HUES64 (cell line): Measurements from ENCODE around the gene PKDREJ.

Experiments used
- H3K27ac ChIP-seq: 2 replicates; pipeline ENCODE4 v1.7.0; 2013; ENCODE audit warnings: low read depth, low read length, inconsistent platforms
- H3K27me3 ChIP-seq: 2 replicates; pipeline ENCODE4 v1.6.1; 2013; ENCODE audit warnings: mild to moderate bottlenecking, low read length; ENCODE audit not compliant: insufficient read depth
- H3K36me3 ChIP-seq: 2 replicates; pipeline ENCODE4 v1.6.1; 2013; ENCODE audit warnings: mild to moderate bottlenecking, low read length; ENCODE audit not compliant: insufficient read depth
- H3K4me1 ChIP-seq: 2 replicates; pipeline ENCODE4 v1.6.1; 2013; ENCODE audit warnings: mild to moderate bottlenecking, low read length, moderate library complexity; ENCODE audit not compliant: insufficient read depth
- H3K4me3 ChIP-seq: 2 replicates; pipeline ENCODE4 v1.5.1; 2013; ENCODE audit warnings: mild to moderate bottlenecking, low read length, moderate library complexity
- H3K9ac ChIP-seq: 2 replicates; pipeline ENCODE4 v1.6.1; 2013; ENCODE audit warnings: mild to moderate bottlenecking, low read depth, low read length
- H3K9me3 ChIP-seq: 2 replicates; pipeline ENCODE4 v1.6.1; 2013; ENCODE audit warnings: low read depth, low read length; ENCODE audit not compliant: insufficient read depth
- WGBS: fragments of 150-250, 120-280 bp; methylation state at CpG from one replicate; pipeline ENCODE4 v1.1.7; 2013; ENCODE audit warnings: missing lambda C conversion rate; 5-methylcytosine and 5-hydroxymethylcytosine counted together

Gene PKDREJ

GRCh38 chr22:46244771-46245170, 18.4 kb downstream of the PKDREJ start:
- Histone ChIP-seq H3K27me3 (no peaks in the 10 kb centered on the region), H3K4me1 (no peaks in the 10 kb centered on the region), H3K27ac (no peak overlapping the region), H3K36me3 (peaks cover 20% of the 10 kb centered on the region; the same call in 1 of the 2 replicates), H3K4me3 (no peak overlapping the region), H3K9me3 (no peaks in the 10 kb centered on the region), H3K9ac (no peak overlapping the region)
- 93% methylated on average over 9 of the region's 9 CpGs for WGBS

DNA sequence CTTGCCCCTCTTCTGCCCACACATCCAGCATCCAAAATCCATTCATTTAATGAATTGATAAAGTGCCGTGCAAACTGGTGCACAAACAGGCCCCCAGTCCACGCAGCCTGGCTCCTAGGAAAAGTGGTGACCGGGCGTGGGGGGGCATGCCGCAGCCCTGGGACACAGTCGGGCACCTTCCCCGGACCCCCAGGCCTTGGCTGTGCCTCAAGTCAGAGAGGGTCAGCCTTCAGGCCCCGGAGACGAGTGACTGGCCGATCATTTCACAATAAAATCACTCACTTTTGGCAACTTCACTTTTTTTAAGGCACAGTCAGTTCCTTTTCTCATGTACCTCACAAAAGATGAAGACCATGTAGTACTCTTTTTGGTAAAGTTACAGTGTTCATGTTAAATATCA, 21.1 kb downstream of the PKDREJ start:
- 81% methylated on average over 10 of the region's 10 CpGs for WGBS
- Histone ChIP-seq H3K9me3 (no peaks in the 10 kb centered on the region), H3K9ac (no peak overlapping the region)

DNA sequence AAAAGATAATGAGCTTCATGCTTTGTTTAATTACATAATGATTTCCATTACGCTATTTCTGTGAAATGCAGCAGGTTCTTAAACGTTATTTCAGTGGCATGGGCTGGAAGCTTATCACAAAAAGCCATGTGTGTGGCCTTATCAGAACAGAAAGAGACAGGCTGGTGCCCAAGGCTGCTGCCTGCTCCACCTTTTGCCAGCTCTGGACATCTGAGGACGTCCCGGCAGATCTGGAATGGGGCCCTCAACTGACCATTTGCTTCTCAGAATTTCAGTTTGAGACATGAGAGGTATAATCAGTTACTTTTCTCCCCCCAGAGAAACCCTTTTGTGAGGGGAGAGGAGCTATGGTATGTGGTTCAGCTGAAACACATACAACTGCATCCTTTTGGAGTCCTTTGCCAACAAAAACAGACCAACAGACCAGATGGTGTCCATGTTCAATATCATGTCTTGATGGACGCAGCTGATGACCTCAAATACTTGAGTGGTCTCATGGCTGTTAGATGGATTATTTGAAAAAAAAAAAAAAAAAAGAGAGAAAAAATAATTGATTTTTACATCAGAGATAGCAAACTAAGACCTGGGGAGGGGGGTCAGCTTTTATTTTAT, 21.6 kb downstream of the PKDREJ start:
- no peak overlapping the region for H3K27ac ChIP-seq

More for the DNA sequence above, 21.1 kb downstream of the PKDREJ start:
- Histone ChIP-seq H3K4me3 (no peak overlapping the region), H3K27ac (no peak overlapping the region), H3K4me1 (no peaks in the 10 kb centered on the region), H3K36me3 (peaks cover 20% of the 10 kb centered on the region; the same call in 1 of the 2 replicates), H3K27me3 (no peaks in the 10 kb centered on the region)

GRCh38 chr22:46240907-46241306, 22.2 kb downstream of the PKDREJ start:
- Histone ChIP-seq H3K4me3 (no peak overlapping the region), H3K4me1 (no peaks in the 10 kb centered on the region), H3K27me3 (no peaks in the 10 kb centered on the region), H3K36me3 (peaks cover 18% of the 10 kb centered on the region; the same call in 1 of the 2 replicates), H3K9ac (no peak overlapping the region), H3K9me3 (no peaks in the 10 kb centered on the region), H3K27ac (no peak overlapping the region)
- WGBS, result 82% methylated on average over 7 of the region's 7 CpGs

More for the DNA sequence above, 21.6 kb downstream of the PKDREJ start:
- Histone ChIP-seq H3K36me3 (peaks cover 19% of the 10 kb centered on the region; the same call in 1 of the 2 replicates), H3K4me3 (no peak overlapping the region), H3K9me3 (no peaks in the 10 kb centered on the region), H3K9ac (no peak overlapping the region), H3K4me1 (no peaks in the 10 kb centered on the region), H3K27me3 (no peaks in the 10 kb centered on the region)
- WGBS, result 82% methylated on average over 5 of the region's 5 CpGs

DNA sequence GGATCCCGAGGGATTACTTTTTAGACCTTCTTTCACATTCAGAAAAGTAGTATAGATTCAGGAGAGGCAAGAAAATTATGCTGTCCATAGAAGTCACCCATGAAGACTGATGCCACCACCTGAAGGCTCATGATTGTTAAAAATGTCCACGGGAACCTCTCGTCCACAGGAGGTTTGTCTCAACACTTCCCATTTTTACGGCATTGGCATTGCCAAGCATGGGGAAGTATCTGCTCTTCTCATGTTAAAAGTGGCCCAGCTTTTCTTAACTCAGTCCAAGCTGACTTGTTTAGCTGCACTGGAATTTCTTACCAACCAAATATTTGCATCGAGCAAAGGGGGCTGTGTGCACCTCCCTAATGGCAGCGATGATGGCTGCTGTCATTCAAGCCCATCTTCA, 22.6 kb downstream of the PKDREJ start:
- WGBS, result 97% methylated on average over 6 of the region's 6 CpGs
- Histone ChIP-seq H3K27me3 (no peaks in the 10 kb centered on the region), H3K9me3 (no peaks in the 10 kb centered on the region), H3K27ac (no peak overlapping the region), H3K4me1 (no peaks in the 10 kb centered on the region), H3K36me3 (peaks cover 18% of the 10 kb centered on the region; the same call in 1 of the 2 replicates), H3K4me3 (no peak overlapping the region), H3K9ac (no peak overlapping the region)

GRCh38 chr22:46240073-46240472, 23.1 kb downstream of the PKDREJ start:
- no peak overlapping the region for H3K27ac ChIP-seq
- 96% methylated on average over 2 of the region's 2 CpGs for WGBS
- H3K9ac ChIP-seq, result no peak overlapping the region

DNA sequence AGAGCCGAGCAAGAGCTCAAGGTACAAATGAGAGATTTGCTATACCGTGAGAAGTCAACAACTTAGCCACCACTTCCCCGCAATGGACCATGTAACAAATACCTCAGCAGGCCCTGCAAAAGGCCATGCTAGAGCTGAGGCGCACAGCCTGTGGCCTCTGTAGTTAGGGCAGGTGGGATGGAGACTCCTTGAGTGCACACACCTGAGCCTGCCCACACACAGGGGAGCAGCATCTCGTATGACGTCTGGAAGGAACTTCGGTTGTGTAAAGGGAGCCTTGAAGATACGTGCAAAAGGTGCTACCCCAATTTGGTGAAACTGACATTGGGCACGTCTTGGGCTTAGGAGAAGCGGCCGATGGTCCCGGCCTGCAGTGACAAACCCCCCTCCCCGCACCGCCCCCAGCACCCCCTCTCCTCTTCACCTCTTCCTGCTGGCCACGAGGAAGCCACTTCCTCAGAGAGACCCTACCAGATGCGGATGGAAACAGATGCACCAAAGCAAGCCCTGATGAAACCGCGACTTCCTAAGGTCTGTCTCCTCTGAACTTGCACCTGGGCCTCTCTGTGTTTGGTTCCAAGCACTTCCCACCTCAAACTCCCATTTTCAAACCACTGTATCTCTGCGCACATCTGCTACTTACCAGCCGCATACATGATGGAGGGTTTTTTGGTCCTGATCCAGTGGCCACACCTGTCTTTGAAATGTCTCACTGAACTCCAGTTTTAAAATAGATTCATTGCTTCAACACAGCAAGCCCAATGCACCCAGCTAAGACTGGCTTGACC, 23.7 kb downstream of the PKDREJ start:
- no peaks in the 10 kb centered on the region for H3K4me1 ChIP-seq
- no peaks in the 10 kb centered on the region for H3K9me3 ChIP-seq
- 94% methylated on average over 20 of the region's 20 CpGs for WGBS
- peaks cover 7% of the 10 kb centered on the region; the same call in 1 of the 2 replicates for H3K36me3 ChIP-seq
- H3K27me3 ChIP-seq, result no peaks in the 10 kb centered on the region
- H3K27ac ChIP-seq, result no peak overlapping the region
- no peak overlapping the region for H3K4me3 ChIP-seq
- no peak overlapping the region for H3K9ac ChIP-seq

More at GRCh38 chr22:46240073-46240472, 23.1 kb downstream of the PKDREJ start:
- H3K4me1 ChIP-seq, result no peaks in the 10 kb centered on the region
- H3K36me3 ChIP-seq, result peaks cover 13% of the 10 kb centered on the region; the same call in 1 of the 2 replicates
- H3K4me3 ChIP-seq, result no peak overlapping the region
- H3K27me3 ChIP-seq, result no peaks in the 10 kb centered on the region
- no peaks in the 10 kb centered on the region for H3K9me3 ChIP-seq

- Histone ChIP-seq H3K27me3 (no peaks in the 10 kb centered on the region), H3K36me3 (no peaks in the 10 kb centered on the region), H3K9ac (no peak overlapping the region), H3K27ac (no peak overlapping the region), H3K4me1 (no peaks in the 10 kb centered on the region), H3K9me3 (no peaks in the 10 kb centered on the region), H3K4me3 (no peak overlapping the region)
- WGBS, result 95% methylated on average over 16 of the region's 16 CpGs
These were observed 24.6 kb downstream of the PKDREJ start for GRCh38 chr22:46238541-46238940.

DNA sequence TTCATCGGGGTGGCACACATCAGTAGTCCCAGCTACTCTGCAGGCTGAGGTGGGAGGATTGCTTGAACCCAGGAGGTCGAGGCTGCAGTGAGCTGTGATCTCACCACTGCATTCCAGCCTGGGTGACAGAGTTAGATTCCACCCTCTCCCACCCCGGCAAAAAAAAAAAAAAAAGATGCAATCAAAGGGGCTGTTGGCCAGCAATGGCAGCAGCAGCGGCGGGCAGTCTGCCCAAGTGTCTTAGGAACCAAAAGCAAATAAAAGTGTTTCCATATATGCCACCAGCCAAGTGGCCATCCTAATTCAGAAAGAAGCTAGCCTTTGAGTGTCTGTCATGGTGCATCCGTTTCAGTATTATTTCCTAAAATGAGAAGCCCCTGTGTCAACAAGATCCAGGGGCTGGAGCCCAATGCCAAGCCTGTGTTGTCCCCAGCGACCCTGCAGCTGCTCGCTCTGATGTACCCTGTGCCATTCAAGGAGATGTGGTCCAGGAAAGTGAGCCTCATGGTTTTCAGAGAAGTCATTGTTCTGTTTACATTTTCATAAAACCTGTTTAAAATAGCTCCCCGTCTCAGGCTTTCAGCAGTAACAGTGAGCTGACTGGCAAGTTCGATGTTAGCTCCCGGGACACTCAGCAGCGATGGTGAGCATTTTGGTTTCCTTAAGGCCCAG, 25.6 kb downstream of the PKDREJ start:
- 87% methylated on average over 12 of the region's 12 CpGs for WGBS
- no peaks in the 10 kb centered on the region for H3K36me3 ChIP-seq
- no peaks in the 10 kb centered on the region for H3K4me1 ChIP-seq
- no peak overlapping the region for H3K27ac ChIP-seq
- no peak overlapping the region for H3K4me3 ChIP-seq
- no peaks in the 10 kb centered on the region for H3K9me3 ChIP-seq
- no peak overlapping the region for H3K9ac ChIP-seq
- H3K27me3 ChIP-seq, result no peaks in the 10 kb centered on the region

DNA sequence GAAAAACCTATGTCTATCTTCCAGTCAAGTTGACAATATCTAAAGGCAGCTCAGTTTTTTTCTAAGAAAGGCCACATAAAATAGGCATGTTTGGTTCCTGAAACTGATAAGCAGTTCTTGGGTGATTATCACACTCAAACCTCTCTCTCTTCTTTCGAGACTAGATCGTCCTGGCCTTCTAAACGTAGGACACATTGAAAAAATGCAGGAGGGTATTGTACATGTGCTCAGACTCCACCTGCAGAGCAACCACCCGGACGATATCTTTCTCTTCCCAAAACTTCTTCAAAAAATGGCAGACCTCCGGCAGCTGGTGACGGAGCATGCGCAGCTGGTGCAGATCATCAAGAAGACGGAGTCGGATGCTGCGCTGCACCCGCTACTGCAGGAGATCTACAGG, 28.2 kb downstream of the PKDREJ start:
- 93% methylated on average over 12 of the region's 12 CpGs for WGBS
- H3K4me1 ChIP-seq, result no peaks in the 10 kb centered on the region
- no peaks in the 10 kb centered on the region for H3K9me3 ChIP-seq
- H3K27ac ChIP-seq, result no peak overlapping the region
- no peak overlapping the region for H3K4me3 ChIP-seq
- H3K27me3 ChIP-seq, result no peaks in the 10 kb centered on the region
- H3K9ac ChIP-seq, result no peak overlapping the region
- H3K36me3 ChIP-seq, result no peaks in the 10 kb centered on the region

DNA sequence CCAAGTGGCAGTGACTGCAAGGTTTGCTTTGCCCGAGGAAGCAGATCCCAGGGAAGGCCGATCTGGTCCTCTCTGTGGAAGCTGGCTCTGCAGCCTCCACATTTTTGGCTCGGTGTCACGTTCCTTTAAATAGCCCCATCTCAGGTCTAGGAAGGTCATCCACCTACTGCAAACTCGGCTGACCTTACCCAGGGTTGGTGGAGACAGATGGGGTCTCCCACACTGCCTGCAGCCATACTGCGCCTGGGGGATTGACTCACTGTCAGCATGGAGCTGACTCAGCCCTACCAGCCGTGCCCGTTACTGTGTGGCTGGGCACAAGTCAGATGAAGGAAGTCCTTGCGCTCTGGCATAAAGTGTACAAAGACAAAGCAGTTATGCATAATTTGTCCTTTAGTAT, 29.9 kb downstream of the PKDREJ start:
- no peaks in the 10 kb centered on the region for H3K36me3 ChIP-seq
- H3K4me1 ChIP-seq, result no peaks in the 10 kb centered on the region
- no peaks in the 10 kb centered on the region for H3K27me3 ChIP-seq
- no peaks in the 10 kb centered on the region for H3K9me3 ChIP-seq
- 89% methylated on average over 9 of the region's 9 CpGs for WGBS
- no peak overlapping the region for H3K4me3 ChIP-seq
- H3K9ac ChIP-seq, result no peak overlapping the region
- no peak overlapping the region for H3K27ac ChIP-seq
